GM18870 (cell line): Measurements from ENCODE around the gene CDS2.

ENCODE experiments used
- ATAC-seq: cut with Tn5 transposase; IDR thresholded peaks from one replicate; pipeline ENCODE4 v1.9.1; 2021; ENCODE audit warnings: moderate library complexity; ENCODE audit not compliant: unreplicated experiment

The CDS2 gene

DNA sequence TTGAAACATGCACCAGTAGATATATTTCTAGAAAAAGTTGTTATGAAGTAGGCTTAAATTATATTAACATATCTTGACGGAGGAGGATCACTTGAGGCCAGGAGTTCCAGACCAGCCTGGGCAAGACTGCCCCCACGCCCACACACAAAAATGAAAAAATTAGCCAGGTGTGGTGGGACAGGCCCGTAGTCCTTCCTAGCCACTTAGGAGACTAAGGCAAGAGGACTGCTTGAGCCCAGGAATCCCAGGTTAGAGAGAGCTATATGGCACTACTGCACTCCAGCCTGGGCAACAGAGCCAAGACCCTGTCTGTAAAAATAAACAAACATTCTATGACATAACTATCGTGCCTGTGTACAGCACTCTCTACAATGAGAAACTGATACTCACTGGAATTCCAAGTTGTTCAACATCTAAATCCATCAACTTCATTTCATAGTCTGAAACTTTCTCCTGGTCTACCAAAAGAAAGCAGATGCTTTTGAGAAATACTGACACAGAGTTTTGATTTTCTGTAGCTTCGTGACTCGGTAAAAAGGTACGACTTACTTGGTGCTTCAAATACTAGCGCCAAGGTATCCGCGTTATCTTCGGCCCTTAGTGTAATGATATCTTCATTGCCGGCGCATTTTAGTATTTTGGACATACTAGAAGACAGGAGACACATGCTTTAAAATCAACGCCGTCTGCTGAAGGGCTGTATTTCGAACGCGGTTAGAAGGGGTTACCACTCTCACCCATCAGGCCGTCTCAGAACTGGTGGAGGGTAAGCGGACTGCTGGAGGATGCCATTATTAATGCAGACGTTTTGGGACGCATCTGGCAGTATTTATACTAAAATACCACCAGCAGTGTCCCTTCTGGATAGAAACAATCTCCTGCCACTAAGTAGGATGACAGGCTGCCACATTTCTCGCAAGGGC is 8.3 kb upstream of the CDS2 start:
- ATAC-seq = no peak

DNA sequence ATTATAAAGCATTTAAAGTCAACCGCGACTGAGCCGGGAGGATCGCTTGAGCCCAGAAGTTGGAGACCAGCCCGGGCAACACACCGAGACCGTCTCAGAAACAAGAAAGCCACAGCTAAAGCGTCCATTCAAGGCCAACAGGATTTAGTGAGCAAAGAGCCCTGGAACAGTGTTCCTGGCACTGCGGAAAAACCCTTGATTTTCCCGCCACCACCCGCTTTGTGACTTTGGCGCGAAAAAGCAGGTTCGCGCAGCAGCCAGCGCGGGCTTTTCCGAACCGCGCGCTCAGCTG is 7.7 kb upstream of the CDS2 start:
- ATAC-seq = no peak

DNA sequence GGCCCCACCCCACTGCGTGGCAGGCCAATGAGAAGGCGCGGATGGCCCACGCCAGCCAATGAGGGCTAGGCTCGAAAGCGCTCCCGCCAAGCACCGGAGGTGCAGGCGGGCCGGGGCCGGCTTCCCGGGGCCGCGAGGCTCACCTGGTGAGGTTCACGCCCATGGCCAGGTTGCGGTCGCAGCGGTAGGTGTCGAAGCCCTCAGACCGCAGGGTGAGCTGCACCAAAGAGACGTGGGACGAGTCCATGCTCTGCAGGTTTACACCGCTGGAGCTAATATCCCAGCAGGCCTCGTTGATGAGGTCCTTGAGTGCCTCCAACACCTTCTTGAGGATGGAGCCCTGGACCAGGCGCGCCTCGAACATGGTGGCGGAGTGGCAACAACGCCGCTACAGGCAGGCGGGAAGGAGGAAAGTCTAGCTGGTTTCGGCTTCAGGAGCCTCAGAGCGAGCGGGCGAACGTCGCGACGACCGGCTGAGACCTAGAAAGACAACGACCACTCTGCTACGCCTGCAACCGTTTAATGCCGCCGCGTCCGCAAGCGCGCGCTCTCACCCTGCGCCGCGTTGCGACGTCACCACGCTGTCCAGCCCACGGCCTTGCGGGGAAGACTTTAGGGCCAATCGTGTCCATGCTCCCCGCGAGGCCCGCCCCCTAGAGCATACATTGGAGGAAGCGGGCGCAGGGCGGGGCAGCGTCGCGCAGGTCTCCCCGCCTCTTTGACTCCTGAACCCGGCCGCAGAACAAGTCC is 7.2 kb upstream of the CDS2 start, which contains the start of gene PCNA:
Gene PCNA (minus strand): TSS at position 524 of the 750 bp plus-strand sequence. CDS start 160 bp downstream, at position 364.
- ATAC-seq = peak; percentile 81

DNA sequence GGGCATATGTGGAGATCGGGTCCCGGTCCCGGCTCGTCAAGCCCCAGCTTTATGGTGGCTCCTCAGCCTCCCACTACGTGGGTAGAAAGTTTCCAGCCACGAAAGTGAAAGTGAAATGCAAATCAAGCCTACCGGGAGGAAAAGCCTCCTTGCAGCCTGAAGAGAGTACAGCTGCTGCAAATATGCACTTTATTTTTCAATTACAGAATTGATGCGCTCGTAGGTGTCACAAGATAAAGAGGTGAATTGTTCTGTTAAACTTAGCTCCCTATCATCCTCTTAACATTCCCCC is 6.7 kb upstream of the CDS2 start:
- no peak for ATAC-seq

DNA sequence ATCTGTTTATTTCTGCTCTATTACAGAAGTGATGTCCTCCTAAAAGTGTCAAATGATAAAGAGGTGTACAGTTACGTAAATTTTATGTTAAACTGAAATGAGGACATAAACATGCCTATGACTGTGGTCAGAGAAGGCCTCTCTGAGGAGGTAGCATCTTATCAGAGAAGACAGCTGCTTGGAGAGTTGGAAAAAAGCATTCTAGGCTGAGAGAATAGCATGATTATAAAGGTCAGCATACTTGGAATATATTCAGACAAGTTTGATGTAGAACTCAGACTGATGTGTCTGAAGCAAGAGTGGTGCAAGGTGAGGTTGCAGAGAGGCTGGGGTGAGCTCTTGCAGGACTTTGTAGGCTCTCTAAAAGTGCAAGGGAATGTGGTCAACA is 3.9 kb upstream of the CDS2 start:
- no peak for ATAC-seq

DNA sequence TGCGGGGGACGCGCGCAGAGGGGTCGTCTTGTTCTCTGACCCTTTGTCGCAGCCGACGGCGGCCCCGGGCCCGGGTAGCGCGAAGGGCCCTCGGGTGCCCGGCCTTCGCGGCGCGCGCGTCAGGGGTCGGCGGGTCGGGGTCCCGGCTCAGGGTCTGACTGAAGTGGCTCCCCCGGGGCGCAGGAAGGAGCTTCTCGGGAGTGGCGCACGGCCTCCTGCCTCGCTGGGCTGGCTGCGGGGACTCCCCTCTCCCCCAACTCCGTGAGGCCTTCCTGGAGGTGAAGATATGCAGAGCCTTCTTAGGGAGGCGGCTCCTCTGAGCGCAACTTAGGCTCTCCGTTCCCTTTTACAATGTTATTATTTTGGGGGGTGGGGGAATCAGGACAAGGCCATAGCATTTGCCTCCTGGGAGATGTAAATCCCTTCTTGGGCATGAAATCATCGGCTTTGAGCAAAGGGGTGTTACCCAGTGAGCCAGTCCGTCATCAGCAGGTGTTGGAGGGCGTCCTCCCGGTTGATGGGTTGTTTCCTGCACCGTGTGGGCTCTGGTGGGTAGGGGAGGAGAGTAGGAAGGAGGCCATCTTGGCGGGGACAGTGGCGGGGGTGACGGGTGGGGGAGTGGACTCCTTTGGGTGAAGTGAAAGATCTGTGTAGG is 523 bp downstream of the CDS2 start:
- ATAC-seq = peak; percentile 31

DNA sequence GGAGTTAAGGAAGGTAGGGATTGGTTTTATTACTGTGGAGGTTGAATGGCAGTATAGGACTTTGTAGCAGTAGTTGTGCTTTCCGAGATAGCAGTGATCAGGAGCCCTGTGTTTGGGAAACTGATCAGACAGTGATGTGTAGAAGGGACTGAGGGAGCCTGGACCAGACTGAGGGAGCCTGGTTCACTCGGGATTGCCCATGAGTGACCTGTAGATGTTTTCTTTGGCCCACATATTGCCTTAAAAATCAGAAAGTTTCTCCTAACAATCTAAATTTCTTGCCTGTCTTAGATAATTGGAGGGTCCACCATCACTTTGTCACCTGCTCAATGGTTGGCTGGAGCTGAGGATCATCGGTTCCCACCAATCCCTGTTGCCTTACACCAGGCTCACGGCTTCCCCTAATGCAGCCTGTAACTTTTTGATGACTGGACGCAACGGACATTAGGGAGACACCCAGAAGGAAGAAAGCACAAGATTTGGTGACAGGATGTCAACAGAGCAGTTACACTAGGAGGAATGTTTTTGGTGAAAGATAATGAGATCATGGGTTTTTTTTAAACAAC is 1.1 kb downstream of the CDS2 start:
- ATAC-seq = no peak

DNA sequence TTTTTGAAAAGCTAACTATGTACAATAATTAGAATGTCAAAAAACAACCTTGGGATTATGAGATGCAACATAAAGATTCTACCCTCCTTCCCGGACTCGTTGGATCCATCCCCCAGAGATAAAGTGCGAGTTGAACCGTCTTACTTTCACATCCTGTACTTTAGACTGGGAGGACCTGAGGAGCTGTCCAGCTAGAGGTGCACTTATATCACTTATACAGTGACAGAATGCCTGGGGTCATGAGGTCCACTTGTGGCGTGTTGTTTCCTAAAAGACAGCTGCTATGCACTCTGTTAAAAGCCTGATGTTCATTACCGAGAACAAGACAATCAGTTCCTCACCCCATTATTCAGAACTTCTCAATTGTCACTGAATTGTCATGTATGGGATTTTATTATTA is 2.1 kb downstream of the CDS2 start:
- no peak for ATAC-seq

DNA sequence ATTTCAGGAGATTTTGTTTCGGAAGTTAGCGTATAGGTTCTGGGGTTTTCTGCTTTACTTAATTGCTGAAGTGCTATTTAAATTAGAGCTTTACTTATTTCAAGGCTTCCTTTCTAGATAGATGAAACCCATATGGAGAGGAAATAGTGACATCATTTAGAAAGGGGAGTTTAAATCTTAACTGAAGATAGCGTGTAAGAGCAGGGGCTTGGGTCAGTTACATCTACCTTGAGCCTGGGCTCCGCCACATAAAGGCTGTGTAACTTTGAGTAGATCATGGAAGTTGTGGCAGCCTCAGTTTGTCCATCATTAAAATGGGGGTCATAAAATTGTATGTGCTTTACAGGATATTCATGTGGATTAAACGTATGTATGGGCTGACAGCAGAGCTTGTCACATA is 4.7 kb downstream of the CDS2 start:
- no peak for ATAC-seq

DNA sequence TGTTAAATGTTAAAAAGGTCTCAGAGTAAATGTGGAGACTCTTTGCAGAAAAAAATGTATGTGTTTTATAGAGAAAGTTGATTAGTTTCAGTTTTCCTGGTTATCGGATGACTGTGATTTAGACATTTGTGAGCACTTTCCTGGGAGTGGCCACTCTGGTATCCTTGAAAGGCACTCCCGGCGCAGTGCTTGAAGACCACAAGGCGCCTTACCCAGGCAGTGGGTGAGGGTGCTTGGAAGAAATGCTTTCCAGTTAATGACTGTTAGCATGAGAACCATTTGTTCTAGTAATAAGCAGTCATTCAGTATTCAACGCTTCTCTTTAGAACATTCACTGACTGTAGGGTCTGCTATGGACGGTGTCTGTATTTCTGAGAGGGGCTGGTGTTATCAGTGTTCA is 7.2 kb downstream of the CDS2 start:
- no peak for ATAC-seq

DNA sequence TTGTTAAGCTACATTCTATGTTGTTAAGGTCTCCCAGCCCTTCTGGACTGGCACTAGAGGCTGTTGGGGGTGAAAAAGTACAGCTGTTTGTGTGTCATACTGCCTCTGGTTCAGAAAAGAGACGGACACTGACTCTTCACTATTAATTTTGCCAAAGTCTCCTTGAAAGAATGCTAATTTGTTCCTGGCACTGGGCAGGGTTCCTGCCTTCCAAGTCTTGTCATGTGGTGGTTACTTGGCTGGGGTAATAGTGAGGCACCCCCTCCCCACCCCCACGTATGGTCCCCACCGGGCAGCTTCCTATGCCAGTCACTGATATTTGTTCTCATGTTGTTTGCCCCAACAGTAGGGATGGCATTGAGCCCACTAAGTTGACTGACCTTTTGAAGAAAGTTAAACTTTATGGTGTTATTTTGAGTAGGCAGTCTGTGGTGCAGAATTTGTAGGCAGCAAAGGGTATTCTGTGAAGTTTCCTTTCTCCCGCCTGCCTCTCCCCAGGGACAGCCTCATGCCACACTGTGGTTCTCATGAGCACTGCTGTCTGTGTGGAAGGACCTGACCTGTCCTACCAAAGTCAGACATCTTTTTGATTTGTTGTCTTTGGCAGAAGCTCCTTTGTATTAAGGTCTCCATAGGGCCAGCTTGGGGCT is 8.7 kb downstream of the CDS2 start:
- no peak for ATAC-seq

DNA sequence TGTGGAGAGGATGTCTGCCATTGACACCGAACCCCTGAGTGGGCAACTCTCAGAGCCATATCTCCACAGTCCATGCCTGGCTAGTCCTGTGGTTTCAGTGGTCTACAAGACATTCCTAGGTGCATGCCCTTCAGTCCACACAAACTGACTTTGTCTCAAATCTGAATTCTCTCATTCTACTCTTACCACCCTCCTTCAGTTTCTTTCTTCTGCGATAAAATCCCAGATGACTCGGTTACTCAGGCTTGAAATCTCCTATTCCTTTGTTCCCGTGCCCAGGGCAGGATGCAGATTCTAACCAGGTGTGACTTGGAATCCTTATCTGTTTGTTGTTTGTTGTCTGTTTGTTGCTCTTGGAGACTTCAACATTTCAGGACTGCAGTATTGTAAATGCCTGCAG is 9.3 kb downstream of the CDS2 start:
- no peak for ATAC-seq

DNA sequence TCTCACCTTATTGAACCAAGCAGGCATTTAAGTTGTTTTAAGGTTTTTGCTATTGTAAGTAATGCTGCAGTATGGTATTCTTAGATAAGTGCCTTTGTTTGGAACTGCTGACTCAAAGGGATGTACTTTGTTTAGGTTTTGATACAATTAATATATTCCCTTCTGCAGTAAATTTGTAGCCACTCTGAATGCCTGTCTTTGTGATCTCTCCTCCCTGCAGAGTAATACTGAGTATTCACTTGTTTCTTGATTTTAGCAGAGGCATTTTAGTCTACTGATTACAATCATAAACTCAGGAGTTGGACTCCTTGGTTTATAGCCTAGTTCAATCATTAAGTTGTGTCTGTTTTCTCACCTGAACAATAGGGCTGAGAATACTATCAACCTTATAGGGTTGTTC is 13.4 kb downstream of the CDS2 start:
- no peak for ATAC-seq

DNA sequence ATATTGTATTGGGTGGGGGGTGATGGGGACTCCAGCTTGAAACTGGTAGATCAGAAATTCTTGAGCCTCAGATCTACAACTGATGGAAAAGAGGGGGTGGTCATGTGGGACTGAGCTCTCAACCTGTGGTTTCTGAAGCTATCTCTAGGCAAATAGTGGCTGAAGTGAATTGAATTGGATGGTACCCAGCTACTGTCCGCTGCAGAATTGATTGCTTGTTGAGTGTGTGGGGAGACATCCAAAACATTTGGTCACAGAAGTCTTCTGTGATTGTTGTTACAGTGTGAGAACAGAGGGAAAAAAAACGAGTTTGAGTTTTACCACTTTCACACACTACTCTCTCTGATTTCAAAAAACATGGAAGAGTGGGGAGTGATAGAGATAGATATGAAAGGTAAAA is 14.8 kb downstream of the CDS2 start:
- no peak for ATAC-seq

DNA sequence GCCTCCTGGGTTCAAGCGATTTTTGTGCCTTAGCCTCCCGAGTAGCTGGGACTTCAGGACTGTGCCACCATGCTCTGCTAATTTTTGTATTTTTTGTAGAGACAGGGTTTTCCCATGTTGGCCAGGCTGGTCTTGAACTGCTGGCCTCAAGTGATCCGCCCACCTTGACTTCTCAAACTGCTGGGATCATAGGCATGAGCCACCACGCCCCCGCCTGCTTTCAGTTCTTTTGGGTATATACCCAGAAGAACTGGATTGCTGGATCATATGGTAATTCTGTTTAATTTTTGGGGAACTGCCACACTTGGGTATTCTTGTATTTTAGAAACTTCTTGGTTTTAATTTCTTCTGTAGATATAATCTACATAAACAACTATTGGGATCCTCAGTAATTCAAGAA is 17.0 kb downstream of the CDS2 start:
- no peak for ATAC-seq

DNA sequence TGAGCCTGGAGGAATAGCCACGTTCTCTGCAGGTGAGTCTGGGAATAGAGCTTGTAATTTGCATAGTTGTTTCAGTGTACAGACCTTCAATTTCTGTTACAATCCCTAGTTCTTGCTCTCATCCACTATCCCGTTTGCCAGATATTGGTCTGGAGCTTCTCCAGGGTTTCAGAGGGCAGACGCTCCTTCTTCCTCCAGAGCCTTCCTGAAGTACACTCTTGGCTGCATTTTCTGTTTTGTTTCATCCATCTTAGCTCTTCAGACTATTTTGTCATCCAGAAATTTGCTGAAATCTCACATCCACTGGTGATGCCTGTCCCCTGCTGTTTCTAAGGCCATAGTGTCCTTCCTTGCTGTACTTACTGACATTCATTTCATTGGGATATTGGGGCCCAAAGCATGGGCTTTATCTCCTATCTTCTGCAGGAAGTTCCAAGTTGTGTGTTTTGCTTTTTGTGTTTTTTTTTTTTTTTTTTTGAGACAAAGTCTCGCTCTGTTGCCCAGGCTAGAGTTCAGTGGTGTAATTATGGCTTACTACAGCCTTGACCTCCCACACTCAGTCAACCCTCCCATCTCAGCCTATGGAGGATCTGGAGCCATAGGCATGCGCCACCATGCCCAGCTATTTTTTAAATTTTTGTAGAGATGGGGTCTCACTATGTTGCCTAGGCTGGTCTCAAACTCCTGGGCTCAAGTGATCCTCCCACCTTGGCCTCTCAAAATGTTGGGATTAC is 18.7 kb downstream of the CDS2 start:
- no peak for ATAC-seq

DNA sequence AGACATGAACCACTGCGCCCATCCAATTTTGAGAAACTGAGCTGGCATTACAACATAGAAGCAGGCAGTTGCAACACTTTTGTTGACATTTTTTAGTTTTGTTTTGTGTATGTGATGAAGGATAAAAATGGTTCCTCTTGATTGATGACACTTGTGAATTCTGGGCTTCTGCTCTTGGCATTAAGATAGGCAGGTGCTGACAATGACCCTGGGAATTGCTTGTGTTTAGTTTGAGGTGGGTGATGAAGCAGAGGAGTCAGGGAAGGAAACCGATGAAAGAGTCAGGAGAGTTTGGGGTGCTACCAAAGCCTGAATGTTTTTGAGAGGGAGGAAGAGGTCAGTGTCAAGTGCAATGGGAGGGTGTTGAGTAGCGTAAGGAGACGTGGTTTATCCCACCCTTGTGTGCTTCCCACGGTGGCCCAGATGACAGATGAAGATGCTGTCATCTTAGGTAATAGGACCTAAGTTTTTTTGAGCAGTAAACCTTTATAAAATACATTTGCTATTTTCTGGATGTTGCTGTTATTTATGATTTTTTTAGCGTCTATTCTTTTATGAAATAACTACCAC is 19.4 kb downstream of the CDS2 start:
- no peak for ATAC-seq

DNA sequence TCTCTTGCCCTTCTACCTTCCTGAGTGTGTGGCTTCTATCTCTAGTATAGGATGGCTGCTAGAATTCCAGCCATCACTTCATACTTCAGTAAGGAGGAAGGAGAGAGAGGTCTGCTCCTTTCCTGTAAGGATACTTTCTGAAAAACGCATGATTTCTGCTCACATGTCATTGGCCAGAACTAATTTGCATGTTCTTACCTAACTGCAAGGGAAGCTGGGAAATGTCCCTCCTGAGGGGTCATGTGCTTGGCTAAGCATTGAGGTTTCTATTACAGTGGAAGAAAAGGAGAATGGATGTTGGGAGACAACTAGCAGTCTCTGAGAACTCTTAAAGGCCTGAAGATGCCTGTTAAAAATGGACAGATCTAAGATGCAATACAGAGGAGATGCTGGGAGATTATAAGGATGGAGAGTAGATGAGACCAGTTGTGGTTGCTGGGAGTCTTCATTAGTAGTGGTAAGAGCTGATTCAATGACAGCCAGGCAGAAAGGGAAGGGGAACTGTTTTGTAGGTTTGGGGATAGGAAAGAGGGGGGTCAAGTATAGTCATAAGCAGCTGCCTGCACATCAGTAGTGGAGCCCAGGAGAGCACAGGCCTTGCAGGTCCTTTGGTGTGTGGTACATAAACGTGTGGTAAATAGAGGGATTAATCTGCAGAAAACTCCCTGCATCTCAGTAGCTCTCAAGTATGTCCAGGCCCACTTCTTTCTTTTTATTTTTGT is 20.2 kb downstream of the CDS2 start:
- no peak for ATAC-seq

DNA sequence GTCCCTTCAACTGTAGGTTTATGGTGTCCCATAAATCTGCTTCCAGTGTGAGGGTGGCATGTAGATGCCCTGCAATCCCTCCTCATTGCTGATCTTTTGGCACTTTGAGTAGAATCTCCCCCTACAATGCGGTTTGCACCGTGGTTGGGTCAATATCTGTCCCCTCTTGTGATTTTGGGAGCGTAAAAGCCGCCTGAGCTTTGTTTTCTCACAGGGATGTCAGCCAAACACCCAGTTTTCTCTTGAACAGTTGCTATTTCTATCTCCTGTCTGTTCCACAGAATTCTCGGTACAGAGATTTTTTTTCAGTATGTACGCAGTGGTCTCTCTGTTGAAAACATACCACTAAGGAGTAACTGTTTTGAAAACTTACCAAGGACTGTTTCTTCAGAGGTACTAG is 21.8 kb downstream of the CDS2 start:
- no peak for ATAC-seq

DNA sequence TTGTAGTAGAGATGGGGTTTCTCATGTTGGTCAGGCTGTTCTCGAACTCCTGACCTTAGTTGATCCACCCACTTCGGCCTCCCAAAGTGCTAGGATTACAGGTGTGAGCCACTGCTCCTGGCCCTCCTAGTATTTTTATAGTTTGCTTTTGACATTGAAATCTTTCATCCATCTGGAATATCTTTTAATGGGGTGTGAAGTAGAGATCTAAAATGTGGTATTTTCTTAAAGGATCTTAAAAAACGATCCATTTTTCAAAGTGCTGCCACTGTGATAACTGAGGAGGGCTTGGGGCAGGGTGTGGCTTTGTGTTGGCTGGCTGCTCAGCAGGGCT is 23.1 kb downstream of the CDS2 start:
- ATAC-seq = no peak
